Erythroblast (primary cell): ENCODE results near the gene NRG3.
A peak's percentile ranks its signal among the peaks of the same experiment; 100 is the strongest.

Source experiments
- DNase-seq, 2 experiments: peaks; one replicate each; lab custom pipeline; 2025; lab: John Stamatoyannopoulos, UW
- GATA1 ChIP-seq: IDR thresholded peaks from 2 replicates; pipeline ENCODE4 v1.6.1; 2011; ENCODE audit warnings: low read depth, mild to moderate bottlenecking, control low read depth, low read length, moderate library complexity
- POLR2A ChIP-seq: IDR thresholded peaks from 2 replicates; pipeline ENCODE4 v1.6.1; 2011; ENCODE audit warnings: mild to moderate bottlenecking, low read length

NRG3 gene

DNA sequence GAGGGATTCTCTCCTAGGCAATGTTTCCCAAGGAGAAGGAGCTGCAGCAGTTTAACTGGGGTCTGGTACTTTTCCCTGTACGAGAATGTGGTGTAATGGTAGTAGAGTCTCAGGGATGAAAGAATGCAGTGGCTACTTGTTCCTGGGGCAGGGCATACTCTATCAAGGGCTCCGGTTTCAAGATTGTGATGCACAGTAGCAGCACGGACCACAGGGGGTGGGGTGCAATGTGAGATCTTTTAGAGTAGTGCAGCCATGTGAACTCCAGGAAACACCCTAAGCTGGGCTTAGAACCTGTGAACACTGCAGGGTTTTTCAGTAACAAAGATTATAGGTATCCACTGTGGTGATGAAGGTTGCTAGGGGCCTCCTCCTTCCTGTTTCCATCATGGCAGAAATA, 903.9 kb downstream of the NRG3 start:
- no peak for TF ChIP-seq GATA1
- TF ChIP-seq POLR2A: no peak
- no peak for DNase-seq

DNA sequence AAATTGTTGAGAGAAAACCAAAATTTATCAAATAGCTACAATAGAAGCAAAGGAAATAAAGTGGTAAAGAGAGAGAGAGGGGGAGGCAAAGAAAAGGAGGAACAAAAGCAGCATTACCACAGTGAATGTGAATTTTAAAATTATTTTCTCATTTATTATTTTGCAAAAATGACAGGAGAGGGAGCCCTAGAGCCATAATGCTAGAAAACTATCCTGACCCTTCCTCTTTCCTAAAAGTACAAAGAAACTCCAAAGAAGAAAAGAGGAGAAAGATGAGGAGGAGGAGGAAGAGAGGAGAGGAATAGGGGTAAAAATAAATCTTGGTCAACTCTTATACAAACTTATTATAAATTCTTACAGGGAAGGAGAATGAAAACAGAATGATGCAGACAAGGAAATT, 921.5 kb downstream of the NRG3 start:
- TF ChIP-seq POLR2A: no peak
- TF ChIP-seq GATA1: no peak
- DNase-seq: no peak

DNA sequence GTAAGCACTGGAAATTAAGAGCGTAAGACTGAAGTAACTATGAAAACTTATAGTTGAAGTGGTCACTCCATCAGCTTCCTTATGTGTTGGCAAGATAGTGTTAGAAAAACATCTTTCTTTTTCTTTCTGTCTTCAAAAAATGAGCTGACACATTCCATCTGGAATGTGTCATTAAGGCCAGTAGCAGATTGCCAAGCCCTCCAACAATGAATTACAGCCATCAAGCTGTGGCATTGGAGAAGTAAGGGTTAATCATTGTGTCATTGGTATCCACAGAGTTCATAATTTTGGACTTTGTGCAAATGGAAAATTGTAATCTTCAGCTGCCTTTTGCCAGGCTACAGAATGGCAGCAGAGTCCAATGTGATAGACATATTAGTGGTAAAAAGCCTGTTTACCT, 926.3 kb downstream of the NRG3 start:
- DNase-seq: no peak
- no peak for TF ChIP-seq GATA1
- TF ChIP-seq POLR2A: no peak

DNA sequence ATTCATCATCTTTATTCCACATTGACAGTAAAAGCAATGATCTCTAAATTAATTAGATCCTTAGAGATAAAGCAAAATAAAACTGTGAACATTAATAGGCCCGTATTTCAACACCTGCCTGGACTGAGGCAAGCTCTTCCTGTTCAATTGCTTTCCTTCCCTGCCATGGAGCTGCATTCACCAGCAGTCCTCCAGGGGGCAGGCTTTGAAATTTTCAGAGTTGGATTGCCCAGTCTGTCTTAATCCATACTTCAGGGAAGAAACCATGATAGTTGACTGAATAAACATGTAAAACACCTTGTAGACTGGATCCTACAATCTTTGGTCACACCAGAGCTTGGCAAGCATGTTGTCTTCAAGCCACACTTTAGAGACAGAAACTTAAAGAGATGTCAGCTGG, 936.6 kb downstream of the NRG3 start:
- TF ChIP-seq POLR2A: no peak
- peak in 1 of 2 experiments; percentile 13 for DNase-seq

DNA sequence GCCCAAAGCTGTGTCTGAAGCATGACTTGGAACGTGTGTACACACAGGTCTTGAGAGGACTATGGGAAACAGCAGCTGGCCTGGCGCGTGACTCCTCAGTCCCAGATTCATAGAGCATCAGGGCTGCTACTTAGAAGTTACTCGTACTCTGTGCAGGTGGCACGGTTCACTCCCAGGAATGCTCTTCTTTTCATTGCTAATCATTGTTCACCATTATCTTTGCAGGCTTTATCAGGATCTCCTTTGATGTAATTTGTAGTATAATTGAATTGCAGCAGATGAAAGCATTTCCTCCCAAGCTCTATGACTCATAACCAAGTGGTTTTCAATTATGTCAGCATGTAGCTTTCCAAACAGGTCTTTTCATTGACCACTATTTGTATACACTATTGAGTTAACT, 938.9 kb downstream of the NRG3 start:
- no peak for TF ChIP-seq POLR2A
- no peak for DNase-seq

DNA sequence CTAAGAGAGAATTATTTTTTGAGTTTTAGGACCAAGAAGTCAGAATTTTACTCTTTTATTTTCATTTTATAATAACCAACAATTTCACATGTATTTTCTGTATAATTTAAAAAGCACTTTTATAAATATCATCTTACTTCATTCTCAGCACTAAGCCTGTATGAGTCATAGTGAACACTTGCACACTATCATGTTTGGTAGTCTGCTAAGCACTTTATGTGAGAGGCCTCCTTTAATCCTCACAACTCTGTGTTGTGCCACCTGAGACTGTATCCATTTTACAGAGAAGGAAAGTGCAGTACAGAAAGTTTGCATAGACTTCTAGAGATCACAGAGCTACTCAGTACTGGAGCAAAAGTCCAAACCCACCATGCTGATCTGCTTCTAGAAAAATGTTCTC, 939.6 kb downstream of the NRG3 start:
- TF ChIP-seq GATA1: no peak
- no peak for DNase-seq

DNA sequence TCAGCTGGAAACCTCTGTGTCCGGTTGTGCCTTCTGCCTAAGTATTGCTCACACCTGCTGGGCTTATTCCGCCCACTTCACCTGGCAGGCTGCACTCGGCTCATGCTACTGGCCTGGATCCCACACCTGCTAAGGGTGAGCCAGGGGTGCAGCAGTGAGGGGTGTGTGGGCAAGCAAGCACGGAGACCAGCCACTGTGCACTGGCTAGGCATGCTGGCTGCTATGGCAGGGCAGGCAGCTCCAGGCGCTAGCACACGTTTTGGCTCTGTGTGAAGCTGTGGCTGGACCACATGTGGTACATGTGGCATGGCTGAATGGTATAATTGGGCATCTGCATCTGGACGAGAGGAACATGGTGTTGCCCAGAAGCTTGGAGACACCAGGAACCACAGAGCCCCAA, 940.7 kb downstream of the NRG3 start:
- TF ChIP-seq POLR2A (no peak), GATA1 (no peak)
- no peak for DNase-seq

DNA sequence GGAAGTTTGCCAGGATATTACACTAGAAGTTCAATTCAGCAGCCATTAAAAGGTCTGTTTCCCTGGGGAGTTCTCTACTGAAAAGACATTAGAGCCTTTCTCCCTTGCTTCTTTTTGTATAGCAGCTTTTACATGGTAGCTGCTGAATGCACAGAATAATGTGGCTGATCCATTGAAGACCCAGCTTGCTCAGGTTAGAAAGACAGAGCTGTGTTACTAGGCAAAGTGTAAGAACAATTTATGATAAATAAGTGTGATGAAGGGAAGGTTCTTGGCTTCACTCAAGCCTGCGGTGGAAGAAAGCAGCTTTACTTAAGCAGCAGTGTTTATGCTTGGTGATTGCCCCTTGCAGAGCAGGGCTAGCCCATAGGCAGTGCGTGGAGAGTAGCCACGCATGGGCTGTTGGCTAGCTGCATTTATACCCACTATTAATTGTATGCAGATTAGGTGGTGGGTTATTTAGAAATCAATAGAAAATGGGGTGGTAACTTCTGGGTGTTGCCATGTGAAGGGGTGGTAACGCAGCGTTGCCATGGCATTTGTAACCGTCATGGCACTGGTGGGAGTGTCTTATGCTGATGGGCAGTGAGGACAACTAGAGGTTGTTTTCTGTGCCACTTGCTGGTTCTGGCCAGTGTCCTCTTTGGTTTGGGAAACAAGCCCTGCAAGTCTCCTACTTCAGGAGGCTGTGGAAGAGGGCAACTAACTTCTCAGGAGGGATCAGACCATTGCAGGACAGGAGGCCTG, 942.9 kb downstream of the NRG3 start:
- TF ChIP-seq POLR2A (no peak), GATA1 (no peak)
- no peak for DNase-seq

DNA sequence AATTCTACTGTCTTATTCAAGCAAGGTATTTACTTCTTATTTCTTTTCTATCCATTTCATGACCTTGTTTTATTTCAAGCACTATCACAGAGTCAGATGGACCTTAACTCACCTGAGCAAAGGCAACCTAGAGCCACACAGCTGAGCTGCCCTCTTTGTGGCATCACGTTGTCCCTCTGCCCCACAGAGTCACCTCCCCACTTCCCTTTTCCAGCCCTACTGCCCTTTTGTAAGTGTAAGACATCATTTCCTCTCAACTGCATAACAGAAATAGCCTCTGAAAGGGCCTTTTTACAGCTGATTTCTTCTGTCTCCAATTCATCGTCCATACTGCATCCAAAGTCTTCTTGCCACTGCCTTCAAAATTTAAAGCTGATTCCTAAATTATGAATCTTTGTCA, 946.0 kb downstream of the NRG3 start:
- TF ChIP-seq GATA1 (no peak), POLR2A (no peak)
- DNase-seq: no peak

DNA sequence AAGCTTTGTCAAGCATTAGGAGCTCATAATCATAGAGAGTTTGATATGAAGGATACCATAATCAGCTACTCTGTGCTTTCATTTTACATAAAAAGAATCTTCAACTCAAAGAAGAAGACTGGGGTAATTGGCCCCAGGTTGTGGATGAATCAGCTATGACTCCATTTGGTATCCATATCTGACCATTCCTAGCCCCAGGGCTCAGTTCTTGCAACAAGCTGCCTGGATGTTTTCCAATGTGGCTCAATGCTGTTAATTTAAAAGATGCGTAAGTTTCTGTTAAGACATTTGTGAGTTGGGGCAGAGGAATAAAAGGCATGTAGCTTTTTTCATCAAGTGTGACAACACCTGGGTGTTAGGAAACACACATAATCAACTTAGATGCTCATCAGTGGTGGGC, 951.1 kb downstream of the NRG3 start:
- TF ChIP-seq POLR2A (no peak), GATA1 (no peak)
- DNase-seq: no peak

DNA sequence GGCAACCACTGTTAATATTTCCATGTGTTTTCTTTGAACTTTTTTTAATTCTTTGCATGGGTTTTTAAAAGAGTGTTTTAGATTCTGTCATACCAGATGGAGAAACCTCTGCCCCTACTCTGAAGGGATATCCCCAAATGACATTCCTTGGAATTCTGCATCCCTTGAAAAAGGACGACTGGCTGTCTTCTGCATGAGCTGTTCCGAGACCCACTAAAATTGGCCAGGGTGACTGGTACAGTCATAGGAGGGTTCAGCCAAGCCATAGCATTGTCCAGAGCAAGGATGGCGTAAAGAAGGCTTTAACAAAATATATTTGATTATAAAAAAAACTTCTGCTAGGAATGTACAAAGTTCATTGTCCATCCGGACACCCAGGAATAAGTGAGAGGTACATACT, 952.9 kb downstream of the NRG3 start:
- no peak for DNase-seq
- TF ChIP-seq POLR2A (no peak), GATA1 (no peak)

DNA sequence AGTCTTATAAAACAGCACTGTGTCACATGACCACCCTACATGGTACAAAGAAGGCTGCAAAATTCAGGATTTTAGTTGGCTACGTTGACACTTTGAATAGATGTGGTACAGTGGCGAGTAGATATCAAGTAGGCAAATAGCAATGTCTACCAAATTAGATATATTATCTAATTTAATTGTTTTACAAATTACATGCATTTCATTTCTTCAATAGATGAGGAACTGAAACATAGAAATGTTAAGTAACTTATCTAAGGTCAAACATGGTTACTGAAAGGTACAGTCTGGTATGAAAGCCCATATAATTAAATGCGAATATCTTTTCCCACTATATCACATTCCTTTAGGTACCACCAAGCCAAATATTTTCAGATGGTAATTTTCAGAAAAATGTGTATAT, 972.2 kb downstream of the NRG3 start:
- no peak for TF ChIP-seq GATA1
- no peak for DNase-seq

DNA sequence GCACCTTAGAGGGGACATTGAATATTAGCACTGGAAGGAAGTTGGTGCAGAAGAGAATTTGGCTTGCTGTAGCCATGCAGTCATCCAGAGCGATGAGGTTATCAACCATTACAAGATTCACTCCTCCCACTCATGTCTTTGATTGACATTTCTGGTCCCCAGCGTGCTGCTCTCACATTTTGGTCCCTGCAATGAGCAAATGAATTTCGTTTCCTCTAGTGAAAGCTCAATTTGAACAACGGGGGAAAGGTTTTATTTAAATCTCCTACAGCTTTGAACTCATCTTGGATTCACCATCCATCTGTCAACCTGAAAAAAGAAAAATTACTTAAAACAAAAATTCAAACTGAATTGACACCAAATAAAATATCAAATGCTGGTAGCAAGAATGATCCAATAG, 975.2 kb downstream of the NRG3 start:
- DNase-seq: no peak
- TF ChIP-seq GATA1 (no peak), POLR2A (no peak)

DNA sequence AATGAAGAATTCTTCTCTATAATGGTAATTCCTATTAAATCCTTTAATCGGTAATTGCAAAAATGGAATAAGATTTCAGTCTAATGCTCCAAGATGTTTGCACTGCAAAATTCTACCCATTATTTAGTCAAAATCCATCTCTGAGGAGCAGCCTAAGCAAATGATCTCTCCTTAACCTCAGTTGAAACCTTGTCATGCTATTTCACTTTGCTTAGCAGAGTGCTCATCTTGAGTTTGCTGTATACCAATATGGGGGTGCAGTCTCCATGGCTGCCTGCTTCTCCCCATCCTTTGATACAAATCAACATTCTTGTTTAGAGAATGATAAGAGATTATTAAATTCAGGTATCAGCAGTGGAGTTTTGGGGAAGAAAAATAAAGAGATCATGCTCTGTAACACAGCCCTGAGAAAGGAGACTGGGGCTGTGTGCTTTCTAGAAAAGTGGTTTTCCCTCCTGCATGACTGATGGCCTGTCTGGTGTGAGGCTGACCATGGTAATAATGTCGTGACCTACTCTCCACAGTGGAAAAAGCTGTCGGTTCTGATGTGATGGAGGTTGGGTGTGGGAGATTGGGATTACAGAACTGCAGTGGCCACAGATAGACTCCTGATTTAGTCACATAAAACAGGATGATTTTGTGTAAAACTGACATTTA, 982.1 kb downstream of the NRG3 start:
- TF ChIP-seq POLR2A (no peak), GATA1 (no peak)
- DNase-seq: no peak

DNA sequence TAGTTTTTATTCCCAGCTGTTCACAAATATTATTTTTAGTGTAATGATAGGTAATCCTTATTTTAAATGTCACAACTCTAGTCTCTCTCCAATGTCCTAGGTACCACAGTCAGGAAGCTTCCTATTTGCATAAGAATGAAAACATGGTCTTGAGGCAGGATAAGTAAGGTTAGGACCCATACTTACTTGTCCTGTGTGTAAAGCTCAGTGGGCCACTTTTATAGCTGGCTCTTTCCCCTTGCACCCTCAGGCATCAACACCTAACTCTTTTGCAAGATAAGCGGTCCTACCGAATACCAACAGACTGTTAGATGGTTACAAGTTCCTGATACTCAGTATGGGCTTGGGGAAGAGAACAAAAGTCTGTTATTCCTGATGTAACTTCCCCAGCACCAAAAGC, 986.9 kb downstream of the NRG3 start:
- TF ChIP-seq GATA1 (no peak), POLR2A (no peak)
- DNase-seq: no peak
